Measurements from ENCODE around the gene PDE5A. TPM values are rescaled to one million over a fixed set of nuclear protein-coding genes. Genes with fewer than 3 reads are reported as not detected.
"Not testable (repeated sequence)": the region's sequence is repeated elsewhere in the genome, so short reads cannot be mapped to it uniquely, and the experiment has no call there.

The PDE5A gene
- polyA plus RNA-seq, 1 donor = 14.6 TPM

DNA sequence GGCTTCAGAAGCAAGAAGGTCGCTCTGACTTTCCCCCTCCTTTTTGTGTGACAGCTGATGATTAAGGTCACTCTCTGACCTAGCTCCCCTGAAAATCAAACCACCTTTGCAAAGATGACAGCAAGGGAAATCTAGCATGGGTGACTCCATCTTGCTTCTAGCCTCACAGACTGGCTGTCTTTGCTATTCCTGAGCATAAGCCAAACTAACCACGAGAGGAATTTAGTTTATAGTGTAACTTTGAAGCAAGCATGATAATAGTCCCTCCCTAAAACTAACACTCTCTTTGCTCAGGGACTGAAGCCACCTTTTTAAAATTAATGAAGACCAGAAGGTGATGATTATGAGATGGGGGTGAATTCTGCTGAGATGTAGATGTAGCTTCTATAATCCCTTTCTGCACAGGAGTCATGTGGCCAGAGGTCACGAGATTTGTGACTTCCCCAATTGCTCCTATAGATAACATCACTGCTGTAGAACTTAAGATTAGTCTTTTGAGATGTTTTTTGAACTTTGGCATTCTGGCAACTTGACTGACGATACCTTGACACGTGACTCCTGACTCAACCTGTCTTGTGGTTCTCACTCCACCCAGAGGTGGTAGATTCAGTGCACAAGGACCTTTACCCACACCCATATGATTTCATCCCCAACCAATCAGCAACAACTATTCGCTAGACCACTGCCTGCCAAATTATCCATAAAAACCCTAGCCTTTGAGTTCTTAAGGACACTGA is 14.9 kb upstream of the PDE5A start:
- no peak for DNase-seq

DNA sequence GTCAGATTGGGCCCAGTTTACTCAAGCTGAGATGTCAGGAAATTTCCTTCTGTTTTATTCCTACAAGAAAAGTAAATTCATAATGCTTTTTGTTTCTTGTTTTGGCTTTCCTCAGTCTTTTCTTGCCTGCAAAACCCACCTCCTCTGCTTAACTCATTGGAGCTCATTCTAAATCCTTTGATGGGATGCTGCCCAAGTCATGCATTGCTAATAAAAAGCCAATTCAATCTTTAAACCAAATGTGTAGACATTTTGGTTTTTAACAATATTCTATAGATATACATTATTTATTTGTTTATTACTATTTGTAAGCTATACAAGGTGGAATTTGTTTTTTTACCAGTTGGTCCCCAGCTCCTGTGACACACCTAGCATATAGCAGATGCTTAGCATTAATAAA is 13.2 kb upstream of the PDE5A start:
- no peak for DNase-seq

GRCh38 chr4:119638359-119638758 is 9.8 kb upstream of the PDE5A start:
- no peak for DNase-seq

DNA sequence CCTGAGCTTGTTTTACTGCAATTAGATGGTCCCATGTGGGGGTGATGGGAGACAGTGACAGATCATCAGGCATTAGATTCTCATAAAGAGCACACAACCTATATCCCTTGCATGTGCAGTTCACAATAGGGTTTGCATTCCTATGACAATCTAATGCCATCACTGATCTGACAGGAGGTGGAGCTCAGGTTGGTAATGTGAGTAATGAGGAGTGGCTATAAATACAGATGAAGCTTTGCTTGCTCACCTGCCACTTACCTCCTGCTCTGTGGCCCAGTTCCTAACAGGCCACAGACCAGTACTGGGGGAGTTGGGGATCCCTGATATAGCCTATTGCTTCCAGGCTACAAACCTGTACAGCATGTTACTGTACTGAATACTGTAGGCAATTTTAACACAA is 8.2 kb upstream of the PDE5A start:
- not testable (repeated sequence) for DNase-seq

DNA sequence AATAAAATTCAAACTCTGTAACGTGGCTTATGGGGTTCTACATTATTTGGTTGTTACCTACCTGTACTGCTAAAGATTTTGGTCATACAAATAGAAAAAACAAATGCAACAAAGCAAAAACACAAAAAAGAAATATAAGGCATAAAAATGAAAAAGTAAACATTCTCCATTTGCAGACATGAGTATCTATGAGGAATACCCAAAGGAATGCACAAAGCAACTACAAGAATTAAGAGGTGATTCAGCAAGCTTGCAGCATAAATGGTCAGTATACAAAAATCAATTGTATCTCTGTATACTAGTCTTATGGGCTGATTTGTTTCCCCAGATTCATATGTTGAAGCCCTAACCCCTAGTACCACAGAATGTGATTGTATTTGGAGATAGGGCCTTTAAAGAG is 3.6 kb upstream of the PDE5A start:
- no peak for DNase-seq

GRCh38 chr4:119629142-119629471 is 503 bp upstream of the PDE5A start:
- DNase-seq = no peak

DNA sequence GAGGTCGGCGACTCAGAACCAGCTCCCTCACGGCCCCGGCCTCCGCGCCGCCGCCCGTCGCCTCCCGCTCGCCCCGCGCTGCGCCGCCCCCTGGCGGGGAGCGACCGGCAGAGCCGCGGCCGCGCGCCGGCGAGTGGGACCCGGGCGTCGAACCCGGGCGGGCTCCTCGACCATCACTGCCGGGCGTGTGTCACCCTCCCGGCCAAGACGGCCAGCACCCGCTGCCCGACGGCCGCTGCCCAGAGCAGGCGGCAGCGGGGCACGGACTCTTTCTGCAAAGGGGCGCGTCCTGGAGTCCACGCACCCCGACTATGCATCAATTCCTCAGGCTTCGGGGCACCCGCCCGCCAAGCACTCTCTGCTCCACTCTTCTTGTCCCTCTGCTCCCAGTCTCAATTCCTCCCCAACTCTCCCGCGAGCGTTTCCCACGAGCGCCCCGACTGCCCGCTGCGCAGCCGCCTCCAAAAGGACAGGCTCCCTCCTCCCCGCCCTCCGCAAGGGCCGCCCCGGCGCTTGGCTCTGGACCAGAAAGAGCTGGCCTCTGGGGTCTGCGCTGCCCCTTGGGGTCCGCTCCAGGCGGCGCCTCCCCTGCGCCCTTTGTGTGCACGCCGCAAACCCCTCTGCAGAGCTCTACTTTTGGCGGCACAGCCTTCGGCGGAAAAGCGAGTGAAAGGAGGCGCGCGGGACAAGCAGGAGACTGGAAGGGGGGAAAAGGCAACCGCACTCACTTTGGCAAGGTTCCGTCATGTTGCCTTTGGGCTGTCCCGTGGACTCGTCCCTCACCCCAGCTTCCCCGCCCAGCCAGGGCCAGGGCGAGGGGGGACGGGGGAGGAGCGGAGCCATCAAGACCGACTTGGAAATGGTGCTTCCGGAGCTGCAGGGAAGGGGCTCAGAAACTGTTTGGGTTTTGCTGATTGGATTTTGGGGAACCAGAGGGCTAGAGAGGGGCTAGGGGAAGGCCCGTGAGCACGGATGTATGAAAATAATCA is 1.0 kb downstream of the PDE5A start:
- DNase-seq = peak; percentile 79

DNA sequence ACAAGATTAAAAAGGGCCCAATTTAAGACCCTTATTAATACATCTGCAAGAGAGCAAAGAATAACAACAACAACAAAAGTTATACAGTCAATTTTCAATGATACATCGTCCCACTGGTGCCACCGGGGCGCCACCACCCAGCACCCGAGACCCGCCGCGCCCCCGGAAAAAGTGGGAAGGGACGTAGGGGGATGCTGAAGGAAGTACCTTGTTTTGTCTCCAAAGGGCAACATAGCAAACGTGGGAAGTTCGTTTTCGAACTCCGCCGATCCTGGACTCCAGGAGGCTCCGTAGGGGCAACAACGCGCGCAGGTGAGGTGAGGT is 1.7 kb downstream of the PDE5A start:
- DNase-seq = no peak

DNA sequence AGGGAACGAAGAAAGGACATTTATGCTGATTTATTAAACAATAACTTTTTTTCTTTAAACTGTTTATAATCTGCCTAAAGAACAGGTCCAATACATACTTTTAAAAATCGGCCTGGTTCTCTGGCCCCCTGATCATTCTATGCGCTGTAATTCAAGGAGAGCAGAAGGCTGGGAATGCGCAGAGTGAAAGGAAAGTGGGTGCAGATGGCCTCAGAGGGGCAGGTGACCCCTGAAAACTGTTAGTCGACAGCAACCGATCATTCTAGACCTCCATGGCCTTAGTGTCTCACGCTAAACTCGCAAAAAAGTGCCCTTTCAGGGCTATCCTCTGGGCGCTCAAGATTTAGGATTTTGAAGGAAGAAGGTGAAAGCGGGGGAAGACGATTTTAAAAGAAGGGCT is 2.2 kb downstream of the PDE5A start:
- no peak for DNase-seq

DNA sequence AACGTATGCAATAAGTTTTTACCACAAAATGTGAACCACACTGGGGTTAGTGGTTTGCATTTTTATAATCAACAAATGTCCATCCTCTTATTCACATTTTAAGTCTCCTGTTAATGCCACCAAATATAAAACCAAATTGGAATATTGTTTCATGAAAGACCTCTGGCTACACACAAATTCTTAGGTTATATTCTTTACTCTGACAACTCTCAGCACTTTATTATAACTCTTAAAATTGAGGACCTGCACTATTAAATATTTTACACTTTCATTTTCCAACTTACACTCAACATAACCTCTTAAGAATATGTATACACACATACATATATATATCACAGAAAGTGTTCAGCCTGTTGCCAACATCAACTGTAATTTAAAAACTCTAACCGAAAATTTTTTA is 2.8 kb downstream of the PDE5A start:
- no peak for DNase-seq

GRCh38 chr4:119624356-119624755 is 4.2 kb downstream of the PDE5A start:
- no peak for DNase-seq

DNA sequence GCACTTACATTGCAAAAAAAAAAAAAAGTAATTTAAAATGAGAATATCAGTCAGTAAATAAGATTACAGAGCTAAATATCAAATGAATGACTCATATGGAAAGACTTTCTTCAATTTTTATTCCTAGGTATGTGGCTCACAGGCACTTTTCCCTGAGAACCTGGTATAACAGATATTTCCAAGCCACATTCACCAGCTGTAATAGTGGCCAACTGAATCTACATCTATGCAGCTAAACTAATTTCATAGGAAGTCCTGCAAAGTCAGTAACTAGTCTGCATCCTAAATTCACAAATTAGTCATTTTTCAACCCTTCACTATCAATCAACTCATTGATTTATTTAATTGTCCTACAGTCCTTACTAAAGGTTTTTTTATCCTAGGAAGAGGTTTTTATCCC is 5.6 kb downstream of the PDE5A start:
- no peak for DNase-seq

DNA sequence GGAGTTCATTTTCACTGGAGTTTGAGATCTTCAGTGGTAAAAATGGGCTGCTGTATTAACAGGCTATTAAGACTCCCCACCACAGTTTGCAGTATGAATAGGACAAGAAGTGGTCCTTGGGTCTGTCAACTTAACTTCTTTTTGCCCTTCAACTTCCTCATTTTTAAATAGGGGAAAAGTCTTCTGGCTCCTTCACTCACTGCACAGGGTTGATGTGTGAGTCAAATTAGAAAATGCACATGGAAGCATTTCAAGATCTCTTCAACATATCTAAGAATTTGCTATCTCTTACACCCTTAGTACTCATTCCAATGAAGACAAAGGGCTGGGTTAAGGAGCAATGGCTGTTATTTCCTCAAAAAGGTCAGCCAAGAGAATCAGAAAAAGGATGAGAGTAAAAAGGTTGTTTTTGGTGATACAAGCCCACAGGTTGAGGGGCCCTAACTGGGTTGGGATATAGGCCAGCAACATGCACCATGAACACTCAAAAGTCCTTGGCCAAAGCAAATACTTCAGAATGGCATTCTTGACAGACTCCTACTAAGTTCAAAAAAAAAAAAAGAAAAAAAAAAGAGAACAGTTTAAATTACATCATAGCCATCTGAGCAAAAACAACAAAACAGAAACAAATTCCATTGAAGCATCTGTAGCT is 13.4 kb downstream of the PDE5A start:
- no peak for DNase-seq

DNA sequence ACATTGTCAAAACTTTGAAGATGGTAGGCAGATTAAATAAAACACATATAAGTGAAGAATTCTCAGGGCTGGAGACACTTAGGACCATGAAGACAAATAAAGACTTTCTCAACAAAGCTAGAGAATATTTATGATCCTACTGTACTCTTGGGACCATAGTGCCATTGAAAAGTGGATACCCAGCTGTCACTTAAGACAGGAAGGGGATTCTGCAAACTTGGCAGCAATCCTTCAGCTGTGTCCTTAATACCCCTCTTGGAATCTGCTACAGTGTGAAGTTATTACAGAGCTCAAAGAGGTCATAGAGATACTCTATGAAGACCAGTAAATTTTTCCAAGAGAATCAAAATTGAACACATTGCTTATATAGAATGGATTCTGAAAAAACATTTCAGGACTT is 24.3 kb downstream of the PDE5A start:
- no peak for DNase-seq

DNA sequence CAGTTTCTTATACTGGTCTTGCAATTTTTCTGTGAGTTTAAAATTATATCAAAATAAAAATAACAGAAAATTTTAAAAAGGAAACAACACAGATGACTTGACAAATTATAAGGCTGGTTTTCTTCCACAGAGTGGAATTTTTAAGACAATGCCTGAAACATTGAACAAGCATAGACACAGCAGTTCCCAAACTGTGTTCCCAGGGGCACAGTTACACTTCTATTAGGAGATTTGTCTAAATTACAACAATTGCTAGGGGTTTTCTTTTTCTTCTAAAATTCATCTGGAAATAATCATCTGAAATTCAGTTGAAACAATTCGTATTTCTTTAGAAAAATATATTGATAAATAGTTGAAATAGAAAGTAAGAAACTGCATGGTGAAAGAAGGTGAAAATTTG is 26.2 kb downstream of the PDE5A start:
- DNase-seq = no peak

- no peak for DNase-seq
Measured at GRCh38 chr4:119598521-119598920, 30.1 kb downstream of the PDE5A start.

DNA sequence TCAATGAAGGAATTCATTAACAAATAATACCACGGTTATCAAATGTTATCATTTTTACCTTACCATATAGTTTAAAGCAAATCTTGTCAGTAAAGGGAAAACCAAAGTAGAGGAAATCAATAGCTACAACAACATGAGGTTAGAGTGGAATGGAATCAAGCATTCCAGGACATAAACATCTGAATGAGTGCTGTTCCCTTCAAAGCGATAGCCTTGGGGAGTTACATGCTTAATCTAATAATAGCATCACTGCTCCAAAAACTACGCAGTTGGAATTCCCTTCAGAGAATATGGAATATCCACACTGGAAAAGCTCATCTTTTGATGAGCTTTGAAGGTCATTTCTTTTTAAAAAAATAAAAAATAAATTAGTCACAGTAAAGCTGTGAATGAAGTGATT is 31.2 kb downstream of the PDE5A start:
- no peak for DNase-seq

DNA sequence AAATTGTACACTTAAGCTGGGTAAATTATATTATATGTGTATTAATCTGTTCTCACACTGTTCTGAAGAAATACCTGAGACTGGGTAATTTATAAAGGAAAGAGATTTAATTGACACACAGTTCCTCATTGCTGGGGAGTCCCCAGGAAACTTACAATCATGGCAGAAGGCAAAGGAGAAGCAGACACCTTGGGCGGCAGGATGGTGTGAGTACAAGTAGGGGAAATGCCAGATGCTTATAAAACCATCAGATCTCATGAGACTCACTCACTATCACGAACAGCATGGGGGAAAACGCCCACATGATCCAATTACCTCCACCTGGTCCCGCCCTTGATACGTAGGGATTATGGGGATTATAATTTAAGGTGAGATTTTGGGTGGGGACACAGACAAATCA is 34.9 kb downstream of the PDE5A start:
- DNase-seq = no peak

DNA sequence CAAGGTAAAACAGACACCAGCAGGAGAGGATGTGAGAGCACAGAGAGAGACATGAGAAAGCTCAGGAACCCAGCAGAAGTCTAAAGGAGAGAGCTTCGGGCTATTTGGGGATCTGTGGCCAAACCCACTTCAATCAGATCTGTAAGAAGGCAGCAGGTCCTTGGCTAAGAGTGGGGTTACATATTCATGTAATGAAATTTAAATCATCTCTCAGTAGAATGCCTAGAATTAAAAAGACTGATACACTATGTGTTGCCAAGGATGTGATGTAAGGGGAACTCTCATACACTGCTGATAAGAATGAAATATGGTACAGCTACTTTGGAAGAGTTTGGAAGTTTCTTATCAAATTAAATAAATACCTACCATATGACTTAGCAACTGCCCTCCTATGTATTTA is 35.8 kb downstream of the PDE5A start:
- DNase-seq = no peak

DNA sequence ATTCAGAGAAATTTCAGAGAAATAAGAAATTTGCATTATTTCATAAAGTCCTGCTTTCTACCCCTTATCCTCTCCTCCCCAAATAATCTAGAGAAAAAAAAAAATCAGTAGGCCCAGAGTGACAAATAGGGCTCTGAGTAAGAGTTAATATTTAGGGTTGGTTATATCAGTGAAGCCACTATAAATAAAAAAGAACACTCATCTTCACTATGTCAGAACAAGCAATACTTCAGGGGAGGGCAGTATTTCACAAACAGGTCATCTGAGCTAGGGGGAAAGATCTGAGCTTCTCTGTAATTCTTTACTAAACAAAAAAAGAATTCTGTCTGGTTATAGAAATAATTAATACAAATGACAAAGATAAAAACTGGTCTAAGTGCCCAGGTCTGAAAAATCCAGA is 39.4 kb downstream of the PDE5A start:
- DNase-seq = no peak

- DNase-seq = no peak
Measured at GRCh38 chr4:119587796-119588195, 40.8 kb downstream of the PDE5A start.

DNA sequence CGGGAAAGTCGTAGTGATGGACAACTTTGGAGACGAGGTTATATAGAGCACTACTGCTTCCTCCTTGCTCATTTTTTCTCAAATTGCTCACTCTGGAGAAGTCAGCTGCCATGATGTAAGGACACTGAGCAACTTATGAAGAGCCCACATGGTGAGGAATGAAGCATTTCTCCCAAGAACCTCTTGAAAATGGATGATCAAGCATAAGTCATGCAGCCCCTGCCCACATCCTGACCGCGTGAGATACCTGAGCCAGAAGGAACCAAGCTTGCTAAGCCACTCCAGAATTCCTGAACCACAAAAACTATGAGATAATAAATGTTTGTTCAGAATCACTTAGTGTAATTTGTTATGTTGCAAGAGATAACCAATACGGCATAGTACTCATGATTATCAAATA is 42.8 kb downstream of the PDE5A start:
- no peak for DNase-seq

- no peak for DNase-seq
Measured at GRCh38 chr4:119581190-119581873, 47.3 kb downstream of the PDE5A start.

Data from hindlimb muscle (tissue), 1 donor.